ENCODE measurements around the gene CTSC. TPM values are rescaled to one million over a fixed set of nuclear protein-coding genes. Genes with fewer than 3 reads are reported as not detected.

CTSC gene
- total and polyA plus RNA-seq, 2 of the 13 experiments (the other 11 are each of a cell fraction or from before 2014, with no cell fraction given), result 144 to 210 TPM

DNA sequence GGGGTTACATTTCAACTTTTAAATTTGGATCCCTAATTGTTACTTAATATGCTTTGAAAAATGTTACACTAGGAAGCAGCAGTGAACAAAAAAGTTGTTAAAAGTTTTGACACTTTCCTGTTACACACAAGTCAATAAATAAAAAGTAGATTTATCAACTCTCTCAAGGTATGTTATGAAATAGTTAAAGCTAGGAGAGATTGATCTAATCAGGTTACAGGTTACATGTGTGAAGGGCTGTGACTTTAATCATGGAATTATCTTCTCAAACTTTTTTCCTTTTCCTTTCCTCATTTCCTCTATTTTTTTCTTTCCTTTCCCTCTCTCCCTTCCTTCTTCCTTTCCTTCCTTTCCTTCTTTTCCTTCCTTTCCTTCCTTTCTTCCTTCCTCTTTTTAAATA, 85.3 kb downstream of the CTSC start:
- intact Hi-C loops (cut with micrococcal nuclease; ENCODE audit: unreplicated experiment), result no loop called here
- FAIRE-seq, result no peak
- no peak for ATAC-seq
- no peaks in the 10 kb centered on the region for H3K36me3 ChIP-seq (replicated peaks in 1 of 2; ENCODE audit: control insufficient read depth in 1 of 2, insufficient read depth in 2 of 2, low read length in 2 of 2)
- ChIA-PET POLR2A (no interaction called here), CTCF (ENCODE audit: low intra/inter-chr PET ratio, low total read pairs) (no interaction called here)
- no peak overlapping the region for H3K9ac ChIP-seq (ENCODE audit: insufficient read depth, low read depth, low read length)
- no peaks in the 10 kb centered on the region for H3K79me2 ChIP-seq (ENCODE audit: insufficient read depth, low read length)
- no peak overlapping the region for H2AFZ ChIP-seq (ENCODE audit: low read length)
- no peak for DNase-seq (ENCODE audit: low spot score)
- H3K4me2 ChIP-seq (ENCODE audit: low read depth, low read length), result no peak overlapping the region
- no TSS peak for BruUV-seq (replicated peaks)
- H3K27ac ChIP-seq (ENCODE audit: extremely low read length, insufficient read depth, low read length), result no peak overlapping the region
- H3K4me1 ChIP-seq (ENCODE audit: insufficient read depth, low read length), result no peaks in the 10 kb centered on the region
- H3K27me3 ChIP-seq (ENCODE audit: control insufficient read depth in 1 of 2, insufficient read depth in 2 of 2, low read length in 2 of 2), result no peaks in the 10 kb centered on the region; a peak in 1 of 5 replicates
- in situ Hi-C loops (cut with HindIII; ENCODE audit: extremely low pct_ligation_motif_present, low pct_unique_long_range_greater_than_20kb), result no loop called here
- TF ChIP-seq HNF4G (IDR thresholded peaks at IDR 0.05; ENCODE audit: borderline replicate concordance, low read depth, low read length), result no peak
- no peak for TF ChIP-seq HNF4G (CRISPR knock-in tag; IDR thresholded peaks at IDR 0.05; ENCODE audit: borderline replicate concordance, low read depth)
- peak; percentile 93 for TF ChIP-seq SRSF9 (IDR thresholded peaks at IDR 0.05; ENCODE audit: borderline replicate concordance, insufficient read depth, low read depth, low read length, poor library complexity, severe bottlenecking)
- no peaks in the 10 kb centered on the region for H4K20me1 ChIP-seq (ENCODE audit: insufficient read depth, low read length)
- no peak overlapping the region for H3K4me3 ChIP-seq (replicated peaks in 1 of 3; ENCODE audit: insufficient read depth in 1 of 3, low read depth in 2 of 3, low read length in 3 of 3)
- H3K9me3 ChIP-seq (ENCODE audit: low read length), result peaks cover 7% of the 10 kb centered on the region; the same call in 1 of the 2 replicates

DNA sequence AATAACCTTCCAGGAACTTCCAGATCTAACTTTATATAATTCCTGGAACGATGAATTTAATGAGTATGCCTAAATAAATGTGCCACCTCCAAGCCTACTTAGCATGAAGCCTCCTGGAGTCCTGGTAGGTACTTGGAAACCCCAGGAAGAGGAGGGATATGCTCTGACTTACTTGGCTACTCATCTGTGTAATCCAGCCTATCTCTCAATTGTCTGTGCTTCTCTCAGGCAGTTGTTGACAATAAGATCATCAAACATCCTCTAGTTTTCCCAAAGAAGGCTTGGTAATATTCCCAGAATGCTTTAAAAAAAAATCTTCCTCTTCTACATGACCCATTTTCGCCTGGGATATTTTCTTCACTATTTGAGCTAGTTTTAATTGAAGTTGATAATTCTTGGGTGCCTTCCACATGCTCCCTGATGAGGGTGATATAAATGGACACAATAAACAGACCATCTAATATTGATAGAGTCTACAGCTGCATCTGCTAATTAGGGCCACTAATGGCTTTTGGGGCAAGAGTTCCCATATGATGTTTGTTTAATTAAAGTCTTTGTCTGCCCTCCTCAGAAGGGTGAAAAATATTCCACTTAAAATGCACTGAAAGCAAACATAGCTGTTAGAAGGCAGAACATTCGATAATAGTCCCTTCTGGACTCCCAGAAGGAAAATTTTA, 86.8 kb downstream of the CTSC start:
- DNase-seq (ENCODE audit: low spot score) (no peak), ATAC-seq (no peak), FAIRE-seq (no peak)

More for the DNA sequence above, 86.8 kb downstream of the CTSC start:
- TF ChIP-seq, protein P1, sequence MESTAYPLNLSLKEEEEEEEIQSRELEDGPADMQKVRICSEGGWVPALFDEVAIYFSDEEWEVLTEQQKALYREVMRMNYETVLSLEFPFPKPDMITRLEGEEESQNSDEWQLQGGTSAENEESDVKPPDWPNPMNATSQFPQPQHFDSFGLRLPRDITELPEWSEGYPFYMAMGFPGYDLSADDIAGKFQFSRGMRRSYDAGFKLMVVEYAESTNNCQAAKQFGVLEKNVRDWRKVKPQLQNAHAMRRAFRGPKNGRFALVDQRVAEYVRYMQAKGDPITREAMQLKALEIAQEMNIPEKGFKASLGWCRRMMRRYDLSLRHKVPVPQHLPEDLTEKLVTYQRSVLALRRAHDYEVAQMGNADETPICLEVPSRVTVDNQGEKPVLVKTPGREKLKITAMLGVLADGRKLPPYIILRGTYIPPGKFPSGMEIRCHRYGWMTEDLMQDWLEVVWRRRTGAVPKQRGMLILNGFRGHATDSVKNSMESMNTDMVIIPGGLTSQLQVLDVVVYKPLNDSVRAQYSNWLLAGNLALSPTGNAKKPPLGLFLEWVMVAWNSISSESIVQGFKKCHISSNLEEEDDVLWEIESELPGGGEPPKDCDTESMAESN (CRISPR knock-in tag; conservative IDR thresholded peaks at IDR 0.05), result no peak
- TF ChIP-seq ZNF253 (CRISPR knock-in tag; IDR thresholded peaks at IDR 0.05; ENCODE audit: borderline replicate concordance) (no peak), REXO4 (CRISPR knock-in tag; IDR thresholded peaks at IDR 0.05; ENCODE audit: borderline replicate concordance) (no peak), ZNF883 (CRISPR knock-in tag; IDR thresholded peaks at IDR 0.05; ENCODE audit: not compliant biosample characterization) (no peak), ZNF552 (CRISPR knock-in tag; IDR thresholded peaks at IDR 0.05; ENCODE audit: borderline replicate concordance) (no peak), SOX13 (IDR thresholded peaks at IDR 0.05) (no peak), SOX13 (CRISPR knock-in tag; conservative IDR thresholded peaks at IDR 0.05 in 1 of 2, IDR thresholded peaks at IDR 0.05 in 1 of 2) (no peak)
- TF ChIP-seq, protein P2, sequence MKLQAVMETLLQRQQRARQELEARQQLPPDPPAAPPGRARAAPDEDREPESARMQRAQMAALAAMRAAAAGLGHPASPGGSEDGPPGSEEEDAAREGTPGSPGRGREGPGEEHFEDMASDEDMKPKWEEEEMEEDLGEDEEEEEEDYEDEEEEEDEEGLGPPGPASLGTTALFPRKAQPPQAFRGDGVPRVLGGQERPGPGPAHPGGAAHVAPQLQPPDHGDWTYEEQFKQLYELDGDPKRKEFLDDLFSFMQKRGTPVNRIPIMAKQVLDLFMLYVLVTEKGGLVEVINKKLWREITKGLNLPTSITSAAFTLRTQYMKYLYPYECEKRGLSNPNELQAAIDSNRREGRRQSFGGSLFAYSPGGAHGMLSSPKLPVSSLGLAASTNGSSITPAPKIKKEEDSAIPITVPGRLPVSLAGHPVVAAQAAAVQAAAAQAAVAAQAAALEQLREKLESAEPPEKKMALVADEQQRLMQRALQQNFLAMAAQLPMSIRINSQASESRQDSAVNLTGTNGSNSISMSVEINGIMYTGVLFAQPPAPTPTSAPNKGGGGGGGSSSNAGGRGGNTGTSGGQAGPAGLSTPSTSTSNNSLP (IDR thresholded peaks at IDR 0.05; ENCODE audit: low read depth, low read length), result no peak
- Histone ChIP-seq H3K4me3 (replicated peaks in 1 of 3; ENCODE audit: insufficient read depth in 1 of 3, low read depth in 2 of 3, low read length in 3 of 3) (no peak overlapping the region), H3K27me3 (ENCODE audit: control insufficient read depth in 1 of 2, insufficient read depth in 2 of 2, low read length in 2 of 2) (no peaks in the 10 kb centered on the region; a peak in 1 of 5 replicates), H4K20me1 (ENCODE audit: insufficient read depth, low read length) (no peaks in the 10 kb centered on the region), H3K9me3 (ENCODE audit: low read length) (0 out of 2 replicates have a peak, but pooled peaks cover 4% of the 10 kb centered on the region), H3K27ac (ENCODE audit: extremely low read length, insufficient read depth, low read length) (no peak overlapping the region), H3K4me1 (ENCODE audit: insufficient read depth, low read length) (no peaks in the 10 kb centered on the region), H3K36me3 (replicated peaks in 1 of 2; ENCODE audit: control insufficient read depth in 1 of 2, insufficient read depth in 2 of 2, low read length in 2 of 2) (no peaks in the 10 kb centered on the region), H3K79me2 (ENCODE audit: insufficient read depth, low read length) (no peaks in the 10 kb centered on the region), H3K9ac (ENCODE audit: insufficient read depth, low read depth, low read length) (no peak overlapping the region), H3K4me2 (ENCODE audit: low read depth, low read length) (no peak overlapping the region), H2AFZ (ENCODE audit: low read length) (no peak overlapping the region)
- CTCF ChIA-PET (ENCODE audit: low intra/inter-chr PET ratio, low total read pairs), result no interaction called here
- in situ Hi-C loops (cut with HindIII; ENCODE audit: extremely low pct_ligation_motif_present, low pct_unique_long_range_greater_than_20kb) (no loop called here), intact Hi-C loops (cut with micrococcal nuclease; ENCODE audit: unreplicated experiment) (no loop called here)
- POLR2A ChIA-PET, result no interaction called here
- 9% methylated on average over 3 of the region's 3 CpGs for WGBS (ENCODE audit: low lambda C conversion rate)
- no TSS peak for BruUV-seq (replicated peaks)
